Measurements from ENCODE around the gene PPM1N.

Gene PPM1N

DNA sequence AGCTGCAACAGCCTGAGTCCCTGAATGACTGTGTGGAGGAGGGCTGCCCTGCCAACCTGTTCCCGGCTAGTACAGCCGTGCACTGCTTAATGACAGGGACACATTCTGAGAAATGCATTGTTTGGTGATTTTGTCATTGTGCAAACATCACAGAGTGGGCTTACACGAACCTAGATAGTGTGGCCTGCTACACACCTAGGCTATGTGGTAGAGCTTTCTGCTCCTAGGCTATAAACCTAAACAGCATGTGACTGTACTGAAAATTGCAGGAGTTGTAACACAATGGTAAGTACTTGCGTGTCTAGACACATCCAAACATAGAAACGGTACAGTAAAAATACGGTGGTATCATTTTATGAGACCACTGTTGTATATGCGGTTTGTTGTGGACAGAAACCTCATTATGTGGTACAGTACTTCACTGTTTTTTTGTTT lies 44.0 kb downstream of the PPM1N start:
- DNase-seq, result no peak

GRCh38 chr19:45547211-45547770 lies 49.0 kb downstream of the PPM1N start:
- DNase-seq, result no peak

- no peak for DNase-seq
These were observed 49.8 kb downstream of the PPM1N start for GRCh38 chr19:45547965-45548609.
